ENCODE measurements around the gene TLE4.
"Not testable (repeated sequence)": the region's sequence is repeated elsewhere in the genome, so short reads cannot be mapped to it uniquely, and the experiment has no call there.

Gene TLE4

GRCh38 chr9:79542735-79543620 lies 28.8 kb upstream of the TLE4 start:
- TF ChIP-seq CTCF (IDR thresholded peaks at IDR 0.05; ENCODE audit: insufficient read depth, low read depth, low read length, missing control alignments): no peak
- H3K4me3 ChIP-seq (ENCODE audit: low read depth, low read length): no peak overlapping the region
- no peak for DNase-seq (ENCODE audit: low read depth)

- H3K4me3 ChIP-seq (ENCODE audit: low read depth, low read length); DNase-seq (ENCODE audit: low read depth): not testable (repeated sequence)
Measured at GRCh38 chr9:79544375-79544774, 27.4 kb upstream of the TLE4 start.

- TF ChIP-seq CTCF (IDR thresholded peaks at IDR 0.05; ENCODE audit: insufficient read depth, low read depth, low read length, missing control alignments): no peak
- no peak for DNase-seq (ENCODE audit: low read depth)
- H3K4me3 ChIP-seq (ENCODE audit: low read depth, low read length): no peak overlapping the region
Measured at GRCh38 chr9:79551586-79551985, 20.2 kb upstream of the TLE4 start.

GRCh38 chr9:79551994-79552393 lies 19.8 kb upstream of the TLE4 start:
- no peak for TF ChIP-seq CTCF (IDR thresholded peaks at IDR 0.05; ENCODE audit: insufficient read depth, low read depth, low read length, missing control alignments)
- DNase-seq (ENCODE audit: low read depth): no peak
- no peak overlapping the region for H3K4me3 ChIP-seq (ENCODE audit: low read depth, low read length)

GRCh38 chr9:79555474-79556089 lies 16.2 kb upstream of the TLE4 start:
- no peak for TF ChIP-seq CTCF (IDR thresholded peaks at IDR 0.05; ENCODE audit: insufficient read depth, low read depth, low read length, missing control alignments)
- DNase-seq (ENCODE audit: low read depth): no peak
- H3K4me3 ChIP-seq (ENCODE audit: low read depth, low read length): no peak overlapping the region

GRCh38 chr9:79559495-79560181 lies 12.1 kb upstream of the TLE4 start:
- H3K4me3 ChIP-seq (ENCODE audit: low read depth, low read length): no peak overlapping the region
- no peak for DNase-seq (ENCODE audit: low read depth)
- no peak for TF ChIP-seq CTCF (IDR thresholded peaks at IDR 0.05; ENCODE audit: insufficient read depth, low read depth, low read length, missing control alignments)

- TF ChIP-seq CTCF (IDR thresholded peaks at IDR 0.05; ENCODE audit: insufficient read depth, low read depth, low read length, missing control alignments): no peak
- no peak overlapping the region for H3K4me3 ChIP-seq (ENCODE audit: low read depth, low read length)
- no peak for DNase-seq (ENCODE audit: low read depth)
Measured at GRCh38 chr9:79562749-79563386, 8.9 kb upstream of the TLE4 start.
